Endothelial cell of umbilical vein (primary cell): ENCODE results near the gene RAD51B. TPM values are rescaled to one million over a fixed set of nuclear protein-coding genes. Genes with fewer than 3 reads are reported as not detected.

ENCODE experiments used
- BruUV-seq: library from RNA; stranded (reverse); fragments of 400-500 nt; replicated peaks from 2 replicates; lab custom pipeline; 2021; lab: Mats Ljungman, UMichigan
- CTCF ChIA-PET: fragments of 300-600, 350-600 bp; sonication (Branson Sonifier 250); formaldehyde crosslinking; loops from one replicate; lab custom pipeline; 2021; ENCODE audit warnings: antibody characterized with exemption, inconsistent platforms; lab: Charles Lee
- POLR2A ChIA-PET: fragments of 300-600, 350-600 bp; sonication (Branson Sonifier 250); formaldehyde crosslinking; loops from one replicate; lab custom pipeline; 2021; ENCODE audit warnings: antibody characterized with exemption, inconsistent platforms; lab: Charles Lee
- DNase-seq: peaks from one replicate; pipeline ENCODE4 v3.0.0-alpha.2; 2011; ENCODE audit warnings: low read depth, low spot score
- FAIRE-seq: peaks from 2 replicates; lab custom pipeline; 2011; peaks lifted over from hg19 to GRCh38; lab: Jason Lieb, UNC
- H2AFZ ChIP-seq: 2 replicates; pipeline ENCODE4 v1.6.0; 2012; ENCODE audit warnings: low read depth, low read length, control low read depth, inconsistent platforms
- H3K27ac ChIP-seq: 2 replicates; pipeline ENCODE4 v1.5.1; 2011; ENCODE audit warnings: low read depth, mild to moderate bottlenecking, control low read depth, low read length, moderate library complexity; ENCODE audit not compliant: insufficient read depth
- H3K27me3 ChIP-seq, 2 experiments: 2 replicates each; pipeline versions ENCODE4 v1.6.0 to v1.6.1; 2011; ENCODE audit warnings: low read length in 2 of 2, mixed read lengths in 1 of 2; ENCODE audit not compliant: control insufficient read depth in 2 of 2, insufficient read depth in 2 of 2
- H3K36me3 ChIP-seq, 2 experiments: 2 replicates in 1 of 2; 3 replicates in 1 of 2; pipeline ENCODE4 v1.5.1; 2011; ENCODE audit warnings: low read length in 2 of 2, mild to moderate bottlenecking in 1 of 2, moderate library complexity in 1 of 2; ENCODE audit not compliant: control insufficient read depth in 2 of 2, insufficient read depth in 2 of 2; ENCODE audit errors: extremely low read depth in 1 of 2
- H3K4me1 ChIP-seq: 3 replicates; pipeline ENCODE4 v1.5.1; 2011; ENCODE audit warnings: mild to moderate bottlenecking, low read length; ENCODE audit not compliant: control insufficient read depth, insufficient read depth; ENCODE audit errors: extremely low read depth
- H3K4me2 ChIP-seq: 2 replicates; pipeline ENCODE4 v1.6.1; 2011; ENCODE audit warnings: low read length, control low read depth, mixed read lengths; ENCODE audit not compliant: insufficient read depth
- H3K4me3 ChIP-seq, 3 experiments: fragments of 200-600 bp in 1 of 3; sonication (generic), shearing (Covaris generic) in 1 of 3; replicated peaks in 1 of 3; 2 replicates each; pipeline ENCODE4 v1.5.1; 2011 to 2016; ENCODE audit warnings: control low read depth in 3 of 3, low read length in 3 of 3, mild to moderate bottlenecking in 2 of 3, inconsistent platforms in 1 of 3, low read depth in 1 of 3, moderate library complexity in 1 of 3; ENCODE audit not compliant: insufficient read depth in 1 of 3
- H3K79me2 ChIP-seq: 2 replicates; pipeline ENCODE4 v1.6.0; 2012; ENCODE audit warnings: low read length, inconsistent platforms; ENCODE audit not compliant: control insufficient read depth, insufficient read depth
- H3K9ac ChIP-seq: replicated peaks from 2 replicates; pipeline ENCODE3; 2011; ENCODE audit warnings: low read length, control low read depth; ENCODE audit not compliant: insufficient read depth; ENCODE audit errors: extremely low read depth
- H3K9me1 ChIP-seq: replicated peaks from 3 replicates; pipeline ENCODE4 v1.6.0; 2011; ENCODE audit warnings: mild to moderate bottlenecking, low read length; ENCODE audit not compliant: control insufficient read depth, insufficient read depth; ENCODE audit errors: extremely low read depth
- H3K9me3 ChIP-seq: replicated peaks from 2 replicates; pipeline ENCODE4 v1.5.1; 2012; ENCODE audit warnings: low read length, inconsistent platforms; ENCODE audit not compliant: control insufficient read depth, insufficient read depth
- H4K20me1 ChIP-seq: replicated peaks from 2 replicates; pipeline ENCODE3; 2011; ENCODE audit warnings: mild to moderate bottlenecking, low read length; ENCODE audit not compliant: control insufficient read depth, insufficient read depth; ENCODE audit errors: extremely low read depth
- EZH2 ChIP-seq: IDR thresholded peaks from 2 replicates; pipeline ENCODE4 v1.6.1; 2012; ENCODE audit warnings: borderline replicate concordance, low read depth, mild to moderate bottlenecking, moderate library complexity, low read length, inconsistent platforms; ENCODE audit not compliant: severe bottlenecking
- FOS ChIP-seq: IDR thresholded peaks from 2 replicates; pipeline ENCODE4 v1.6.1; 2011; ENCODE audit warnings: mild to moderate bottlenecking, low read length, moderate library complexity, borderline replicate concordance; ENCODE audit not compliant: insufficient read depth
- GATA2 ChIP-seq: IDR thresholded peaks from 2 replicates; pipeline ENCODE4 v1.7.0; 2011; ENCODE audit warnings: low read depth, mild to moderate bottlenecking, moderate library complexity, mixed read lengths, low read length; ENCODE audit not compliant: insufficient read length, insufficient read depth
- JUN ChIP-seq: IDR thresholded peaks from 2 replicates; pipeline ENCODE4 v1.6.1; 2011; ENCODE audit warnings: borderline replicate concordance, low read depth; ENCODE audit not compliant: insufficient read length, insufficient read depth
- MYC ChIP-seq: IDR thresholded peaks from one replicate; pipeline ENCODE4 v1.6.1; 2011; ENCODE audit warnings: mild to moderate bottlenecking, low read depth, low read length
- POLR2A ChIP-seq: IDR thresholded peaks from 2 replicates; pipeline ENCODE4 v1.6.1; 2012; ENCODE audit warnings: low read depth, mild to moderate bottlenecking, control low read depth, low read length
- POLR2AphosphoS5 ChIP-seq: IDR thresholded peaks from 2 replicates; pipeline ENCODE4 v1.6.1; 2012; ENCODE audit warnings: low read depth, mild to moderate bottlenecking, control low read depth, low read length, moderate library complexity; ENCODE audit not compliant: insufficient read depth
- dilution Hi-C: fragments of 300-500 bp; cut with MboI; formaldehyde crosslinking; loops from one replicate; pipeline ENCODE4 v1.15.0; 2019; ENCODE audit warnings: low sequenced_read_pairs; ENCODE audit not compliant: extremely low pct_ligation_motif_present
- intact Hi-C: fragments of 100-400 bp; cut with micrococcal nuclease; formaldehyde crosslinking; loops from one replicate; pipeline ENCODE4 v1.10.0; 2022
- polyA plus RNA-seq, 4 experiments: library from polyadenylated mRNA; depleted of rRNA in 3 of 4; stranded (reverse) in 3 of 4; unstranded in 1 of 4; fragments of >200 nt; gene quantifications; 2 replicates each; pipeline versions ENCODE4 v1.2.1 to v1.2.3, GENCODE V29; 2011 to 2012; ENCODE audit warnings: missing spikeins in 1 of 4
- total RNA-seq: library from RNA; stranded (reverse); gene quantifications from 2 replicates; pipeline ENCODE4 v1.2.3, GENCODE V29; 2021
- TF ChIP-seq, protein P1 (sequence below), 2 donors: IDR thresholded peaks; 1 replicate in 1 of 2; 2 replicates in 1 of 2; pipeline ENCODE4 v1.5.1; 2011; ENCODE audit warnings: low read length in 2 of 2, mild to moderate bottlenecking in 2 of 2, moderate library complexity in 2 of 2, control low read depth in 1 of 2, inconsistent platforms in 1 of 2, low read depth in 1 of 2; ENCODE audit not compliant: insufficient read depth in 1 of 2; ENCODE audit errors: extremely low read depth in 1 of 2
- TF ChIP-seq, protein P2 (sequence below): IDR thresholded peaks from 2 replicates; pipeline ENCODE4 v1.6.1; 2011; ENCODE audit not compliant: insufficient read depth, insufficient read length

The RAD51B gene
- total and polyA plus RNA-seq, 2 donors (not counting 3 experiments of a cell fraction or from before 2014, with no cell fraction given) = 3.9 to 19.0 TPM

DNA sequence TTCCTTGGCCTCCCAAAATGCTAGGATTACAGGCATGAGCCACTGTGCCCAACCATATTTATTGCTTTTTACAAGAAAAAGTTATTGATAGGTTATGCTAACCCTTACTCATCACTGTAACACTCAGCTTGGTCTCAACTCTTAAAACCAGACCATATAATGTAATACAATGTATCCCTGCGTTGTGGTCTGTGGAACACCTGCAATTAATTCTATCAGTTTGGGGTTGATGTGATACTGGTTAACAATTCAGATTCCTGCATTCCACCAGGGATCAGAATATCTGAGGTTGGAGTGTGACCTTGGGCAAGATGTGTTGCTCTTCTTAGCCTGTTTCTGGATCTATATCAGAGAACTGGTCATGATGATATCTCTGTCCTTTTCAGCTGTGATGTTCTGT is 419.0 kb downstream of the RAD51B start:
- Histone ChIP-seq H3K27ac (no peak overlapping the region), H4K20me1 (no peaks in the 10 kb centered on the region), H3K36me3 (no peaks in the 10 kb centered on the region), H3K9me1 (no peaks in the 10 kb centered on the region), H3K9ac (no peak overlapping the region), H3K4me1 (no peaks in the 10 kb centered on the region), H3K4me2 (no peak overlapping the region), H3K27me3 (no peaks in the 10 kb centered on the region), H3K79me2 (no peaks in the 10 kb centered on the region), H3K4me3 (no peak overlapping the region), H2AFZ (no peak overlapping the region), H3K9me3 (no peaks in the 10 kb centered on the region)
- POLR2A ChIA-PET = no interaction called here
- FAIRE-seq = no peak
- intact Hi-C loops = no loop called here
- BruUV-seq = no TSS peak
- dilution Hi-C loops = no loop called here
- CTCF ChIA-PET = interaction anchor here (1.4 kb wide), 1 partner anchor 10 kb away, joined by 5 read pairs; no protein-coding TSS in a partner anchor
- no peak for DNase-seq
- no peak for TF ChIP-seq POLR2AphosphoS5
- TF ChIP-seq, protein P1, sequence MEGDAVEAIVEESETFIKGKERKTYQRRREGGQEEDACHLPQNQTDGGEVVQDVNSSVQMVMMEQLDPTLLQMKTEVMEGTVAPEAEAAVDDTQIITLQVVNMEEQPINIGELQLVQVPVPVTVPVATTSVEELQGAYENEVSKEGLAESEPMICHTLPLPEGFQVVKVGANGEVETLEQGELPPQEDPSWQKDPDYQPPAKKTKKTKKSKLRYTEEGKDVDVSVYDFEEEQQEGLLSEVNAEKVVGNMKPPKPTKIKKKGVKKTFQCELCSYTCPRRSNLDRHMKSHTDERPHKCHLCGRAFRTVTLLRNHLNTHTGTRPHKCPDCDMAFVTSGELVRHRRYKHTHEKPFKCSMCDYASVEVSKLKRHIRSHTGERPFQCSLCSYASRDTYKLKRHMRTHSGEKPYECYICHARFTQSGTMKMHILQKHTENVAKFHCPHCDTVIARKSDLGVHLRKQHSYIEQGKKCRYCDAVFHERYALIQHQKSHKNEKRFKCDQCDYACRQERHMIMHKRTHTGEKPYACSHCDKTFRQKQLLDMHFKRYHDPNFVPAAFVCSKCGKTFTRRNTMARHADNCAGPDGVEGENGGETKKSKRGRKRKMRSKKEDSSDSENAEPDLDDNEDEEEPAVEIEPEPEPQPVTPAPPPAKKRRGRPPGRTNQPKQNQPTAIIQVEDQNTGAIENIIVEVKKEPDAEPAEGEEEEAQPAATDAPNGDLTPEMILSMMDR (IDR thresholded peaks at IDR 0.05; ENCODE audit: extremely low read depth in 1 of 2, insufficient read depth in 1 of 2, low read depth in 1 of 2, low read length in 2 of 2) = no peak
- no peak for TF ChIP-seq POLR2A
- no peak for TF ChIP-seq JUN
- no peak for TF ChIP-seq FOS
- no peak for TF ChIP-seq MYC
- TF ChIP-seq GATA2 = no peak
- no peak for TF ChIP-seq EZH2
- TF ChIP-seq, protein P2, sequence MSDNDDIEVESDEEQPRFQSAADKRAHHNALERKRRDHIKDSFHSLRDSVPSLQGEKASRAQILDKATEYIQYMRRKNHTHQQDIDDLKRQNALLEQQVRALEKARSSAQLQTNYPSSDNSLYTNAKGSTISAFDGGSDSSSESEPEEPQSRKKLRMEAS = no peak
